ENCODE data around the gene THBS3. TPM values are rescaled to one million over a fixed set of nuclear protein-coding genes. Genes with fewer than 3 reads are reported as not detected.
A peak's percentile ranks its signal among the peaks of the same experiment; 100 is the strongest.

Gene THBS3
- total RNA-seq, 1 experiment from 2014 or later = 4.5 TPM

DNA sequence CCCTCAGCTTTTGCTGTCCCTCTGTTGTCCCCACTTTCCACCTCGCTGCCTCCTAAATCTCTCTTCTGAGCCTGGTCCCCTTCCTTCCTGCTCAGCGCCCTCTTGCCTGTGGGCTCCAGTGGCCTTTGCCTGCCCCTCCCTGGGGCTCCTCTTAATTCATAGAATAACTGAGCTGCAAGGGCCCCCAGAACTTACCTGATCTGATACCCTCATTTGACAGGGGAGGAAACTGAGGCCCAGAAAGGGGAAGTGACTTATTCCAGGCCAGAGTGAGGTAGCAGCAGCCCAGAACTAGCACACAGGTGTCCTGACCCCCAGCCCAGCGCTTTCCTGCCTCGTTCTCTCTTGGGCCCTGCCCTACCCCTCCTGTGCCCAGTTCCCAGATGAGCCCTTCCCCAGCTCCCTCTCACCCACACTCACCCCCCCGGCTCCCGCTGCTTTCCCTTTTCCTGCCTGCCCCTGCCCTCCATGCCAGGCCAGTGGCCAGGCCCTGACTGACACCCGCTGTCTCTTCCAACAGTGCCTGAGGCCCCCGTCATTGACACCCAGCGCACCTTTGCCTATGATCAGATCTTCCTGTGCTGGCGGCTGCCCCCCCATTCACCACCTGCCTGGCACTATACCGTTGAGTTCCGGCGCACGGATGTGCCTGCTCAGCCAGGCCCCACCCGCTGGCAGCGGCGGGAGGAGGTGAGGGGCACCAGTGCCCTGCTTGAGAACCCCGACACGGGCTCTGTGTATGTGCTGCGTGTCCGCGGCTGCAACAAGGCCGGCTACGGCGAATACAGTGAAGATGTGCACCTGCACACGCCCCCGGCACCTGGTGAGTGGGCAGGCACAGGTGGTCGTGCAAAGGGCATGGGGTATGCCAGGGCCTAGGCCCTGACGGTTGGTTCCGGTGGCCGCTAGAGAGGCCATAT lies 28.3 kb downstream of the THBS3 start:
- no peaks in the 10 kb centered on the region for H3K9me3 ChIP-seq (replicated peaks)
- H3K4me1 ChIP-seq = no peaks in the 10 kb centered on the region
- no peak overlapping the region for H3K4me3 ChIP-seq
- H3K27ac ChIP-seq = no peak overlapping the region
- H3K36me3 ChIP-seq = no peaks in the 10 kb centered on the region
- DNase-seq = no peak
- no peaks in the 10 kb centered on the region for H3K27me3 ChIP-seq

DNA sequence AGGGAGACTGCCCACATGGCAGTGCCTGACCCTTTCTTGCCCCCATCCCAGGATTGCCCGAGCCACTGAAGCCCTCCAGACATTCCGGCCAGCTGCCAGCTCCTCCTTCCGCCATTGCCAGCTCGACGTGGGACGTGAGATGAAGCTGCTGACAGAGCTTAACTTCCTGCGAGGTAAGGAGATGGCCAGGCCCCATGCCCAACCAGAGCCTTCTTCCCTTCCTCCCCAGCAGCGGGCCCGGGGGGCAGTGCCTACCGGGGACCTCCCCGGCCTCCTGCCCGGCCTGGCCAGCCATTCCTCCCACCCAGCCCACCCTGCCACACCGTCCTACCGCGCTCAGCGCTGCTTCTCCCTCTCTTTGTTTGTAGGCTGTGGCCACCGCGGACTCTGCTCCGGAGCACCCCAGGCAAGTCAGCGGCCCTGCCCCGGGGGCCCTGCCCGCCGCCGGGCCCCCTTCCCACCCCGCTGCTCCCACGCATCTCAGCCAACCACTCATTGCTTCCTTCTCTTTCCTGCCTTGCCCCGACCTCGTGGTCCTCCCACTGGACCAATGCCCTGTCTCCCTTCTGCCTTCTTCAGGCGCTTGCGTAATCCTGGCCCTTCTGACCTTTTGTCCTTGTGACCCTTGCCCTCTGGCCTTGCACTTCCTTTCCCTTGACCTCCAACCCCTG lies 29.1 kb downstream of the THBS3 start:
- H3K36me3 ChIP-seq = no peaks in the 10 kb centered on the region
- no peak overlapping the region for H3K4me3 ChIP-seq
- H3K27me3 ChIP-seq = no peaks in the 10 kb centered on the region
- H3K9me3 ChIP-seq (replicated peaks) = no peaks in the 10 kb centered on the region
- H3K27ac ChIP-seq = no peak overlapping the region
- DNase-seq = no peak
- H3K4me1 ChIP-seq = peaks cover under 1% of the 10 kb centered on the region

DNA sequence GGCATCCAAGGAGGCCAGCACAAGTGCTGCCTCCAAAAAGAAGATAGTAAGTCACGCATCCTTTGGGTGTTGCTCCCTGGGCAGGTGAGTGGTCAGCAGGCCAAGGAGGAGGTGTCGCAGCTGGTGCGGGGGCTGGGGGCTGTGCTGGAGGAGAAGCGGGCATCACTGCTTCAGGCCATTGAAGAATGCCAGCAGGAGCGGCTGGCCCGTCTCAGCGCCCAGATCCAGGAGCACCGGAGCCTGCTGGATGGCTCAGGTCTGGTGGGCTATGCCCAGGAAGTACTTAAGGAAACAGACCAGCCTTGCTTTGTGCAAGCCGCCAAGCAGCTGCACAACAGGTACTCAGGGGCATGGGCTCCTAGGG lies 29.8 kb downstream of the THBS3 start:
- H3K9me3 ChIP-seq (replicated peaks) = no peaks in the 10 kb centered on the region
- peaks cover 3% of the 10 kb centered on the region for H3K4me1 ChIP-seq
- H3K27ac ChIP-seq = no peak overlapping the region
- H3K36me3 ChIP-seq = no peaks in the 10 kb centered on the region
- H3K27me3 ChIP-seq = no peaks in the 10 kb centered on the region
- DNase-seq = no peak
- no peak overlapping the region for H3K4me3 ChIP-seq

DNA sequence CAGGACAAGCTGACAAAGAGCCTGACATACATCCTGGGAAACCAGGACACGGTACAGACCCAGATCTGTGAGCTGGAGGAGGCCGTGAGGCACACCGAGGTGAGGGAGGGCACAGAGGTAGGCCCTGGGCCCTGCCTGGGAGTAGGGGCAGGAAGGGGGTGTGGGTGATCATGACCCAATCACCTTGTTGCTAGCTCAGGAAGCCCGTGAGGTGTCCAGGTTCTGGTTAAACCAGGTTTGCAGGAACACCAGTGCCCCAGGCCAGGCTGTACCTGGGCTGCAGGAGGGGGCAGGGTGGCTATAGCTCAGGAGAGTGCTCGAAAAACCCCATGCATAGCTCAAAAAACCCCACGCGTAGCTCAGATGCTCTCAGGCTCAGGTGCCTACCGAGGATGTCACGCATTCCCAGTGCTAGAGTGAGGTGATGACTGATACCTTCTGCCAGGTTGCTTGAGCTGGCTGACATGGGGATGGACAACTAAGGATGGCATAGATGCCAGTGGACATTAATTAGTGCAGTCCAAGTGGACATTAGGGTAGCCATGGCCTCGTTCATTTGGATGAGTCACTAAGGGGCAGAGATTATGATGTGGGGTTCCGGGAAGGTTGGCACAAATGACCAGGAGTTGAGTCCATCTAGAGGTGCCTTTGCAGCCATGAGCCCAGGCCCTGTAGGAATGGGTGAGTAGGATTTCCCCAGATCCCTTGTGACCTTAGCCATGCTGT lies 30.3 kb downstream of the THBS3 start:
- no peaks in the 10 kb centered on the region for H3K36me3 ChIP-seq
- DNase-seq = no peak
- H3K4me3 ChIP-seq = no peak overlapping the region
- H3K9me3 ChIP-seq (replicated peaks) = no peaks in the 10 kb centered on the region
- no peak overlapping the region for H3K27ac ChIP-seq
- H3K27me3 ChIP-seq = no peaks in the 10 kb centered on the region
- H3K4me1 ChIP-seq = peaks cover 3% of the 10 kb centered on the region

DNA sequence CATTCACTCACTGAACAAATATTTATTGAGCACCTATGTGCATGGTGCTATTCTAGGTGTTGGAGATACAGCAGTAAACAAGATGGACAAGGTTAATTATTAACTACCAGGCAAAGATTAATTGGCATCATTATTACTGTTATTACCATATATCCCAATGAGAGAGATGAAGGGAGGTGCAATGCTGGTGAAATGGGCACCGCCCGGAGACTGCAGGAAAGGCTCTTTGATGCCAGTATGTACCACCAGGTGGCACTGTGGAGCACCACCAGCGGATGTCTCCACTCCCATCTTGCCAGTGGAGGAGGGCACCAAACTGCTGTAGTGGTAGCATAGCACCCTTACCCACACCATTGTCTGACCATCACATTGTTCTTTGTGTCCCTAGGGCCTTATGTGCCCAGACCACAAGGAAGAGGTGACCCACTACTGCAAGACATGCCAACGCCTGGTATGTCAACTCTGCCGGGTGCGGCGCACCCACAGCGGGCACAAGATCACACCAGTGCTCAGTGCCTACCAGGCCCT lies 31.1 kb downstream of the THBS3 start:
- Histone ChIP-seq H3K27me3 (no peaks in the 10 kb centered on the region), H3K36me3 (no peaks in the 10 kb centered on the region), H3K27ac (no peak overlapping the region), H3K4me3 (no peak overlapping the region), H3K9me3 (replicated peaks) (no peaks in the 10 kb centered on the region), H3K4me1 (peaks cover 9% of the 10 kb centered on the region)
- peak; percentile 64 to 80 for DNase-seq

DNA sequence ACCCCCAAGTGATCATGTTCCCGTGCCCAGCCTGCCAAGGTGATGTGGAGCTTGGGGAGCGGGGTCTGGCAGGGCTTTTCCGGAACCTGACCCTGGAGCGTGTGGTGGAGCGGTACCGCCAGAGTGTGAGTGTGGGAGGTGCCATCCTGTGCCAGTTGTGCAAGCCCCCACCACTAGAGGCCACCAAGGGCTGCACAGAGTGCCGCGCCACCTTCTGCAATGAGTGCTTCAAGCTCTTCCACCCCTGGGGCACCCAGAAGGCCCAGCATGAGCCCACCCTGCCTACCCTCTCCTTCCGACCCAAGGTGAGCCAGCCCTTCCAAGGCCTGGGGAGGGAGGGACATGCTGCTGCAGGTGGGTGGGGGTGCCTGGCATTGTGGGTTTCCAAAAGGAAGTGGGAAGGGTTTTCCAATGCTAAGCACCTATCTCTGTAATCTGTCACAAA lies 31.7 kb downstream of the THBS3 start:
- no peaks in the 10 kb centered on the region for H3K27me3 ChIP-seq
- no peaks in the 10 kb centered on the region for H3K36me3 ChIP-seq
- H3K4me1 ChIP-seq = peaks cover 9% of the 10 kb centered on the region
- H3K27ac ChIP-seq = no peak overlapping the region
- no peaks in the 10 kb centered on the region for H3K9me3 ChIP-seq (replicated peaks)
- no peak overlapping the region for H3K4me3 ChIP-seq
- no peak for DNase-seq

DNA sequence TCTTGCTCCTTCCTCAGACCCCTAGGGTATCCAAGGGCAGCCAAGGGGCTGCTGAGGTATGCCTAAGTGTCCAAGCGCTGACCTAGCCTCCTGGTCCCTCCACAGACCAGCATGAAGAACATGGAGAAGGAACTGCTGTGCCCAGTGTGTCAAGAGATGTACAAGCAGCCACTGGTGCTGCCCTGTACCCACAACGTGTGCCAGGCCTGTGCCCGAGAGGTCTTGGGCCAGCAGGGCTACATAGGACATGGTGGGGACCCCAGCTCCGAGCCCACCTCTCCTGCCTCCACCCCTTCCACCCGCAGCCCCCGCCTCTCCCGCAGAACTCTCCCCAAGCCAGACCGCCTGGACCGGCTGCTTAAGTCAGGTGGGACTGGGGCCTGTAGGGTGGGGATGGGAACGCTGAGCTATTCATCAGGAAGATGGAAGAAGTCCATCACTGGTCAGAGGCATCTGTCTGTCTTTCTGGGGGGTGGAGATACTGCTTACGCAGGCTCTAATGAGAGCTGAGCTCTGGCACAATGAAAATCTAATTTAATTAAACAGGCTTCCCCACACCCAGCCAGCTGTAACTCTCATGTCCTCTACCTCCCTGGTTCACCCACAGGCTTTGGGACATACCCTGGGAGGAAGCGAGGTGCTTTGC lies 32.3 kb downstream of the THBS3 start:
- no peaks in the 10 kb centered on the region for H3K9me3 ChIP-seq (replicated peaks)
- peaks cover 9% of the 10 kb centered on the region for H3K4me1 ChIP-seq
- no peak overlapping the region for H3K27ac ChIP-seq
- no peaks in the 10 kb centered on the region for H3K27me3 ChIP-seq
- no peak for DNase-seq
- H3K4me3 ChIP-seq = no peak overlapping the region
- H3K36me3 ChIP-seq = no peaks in the 10 kb centered on the region

DNA sequence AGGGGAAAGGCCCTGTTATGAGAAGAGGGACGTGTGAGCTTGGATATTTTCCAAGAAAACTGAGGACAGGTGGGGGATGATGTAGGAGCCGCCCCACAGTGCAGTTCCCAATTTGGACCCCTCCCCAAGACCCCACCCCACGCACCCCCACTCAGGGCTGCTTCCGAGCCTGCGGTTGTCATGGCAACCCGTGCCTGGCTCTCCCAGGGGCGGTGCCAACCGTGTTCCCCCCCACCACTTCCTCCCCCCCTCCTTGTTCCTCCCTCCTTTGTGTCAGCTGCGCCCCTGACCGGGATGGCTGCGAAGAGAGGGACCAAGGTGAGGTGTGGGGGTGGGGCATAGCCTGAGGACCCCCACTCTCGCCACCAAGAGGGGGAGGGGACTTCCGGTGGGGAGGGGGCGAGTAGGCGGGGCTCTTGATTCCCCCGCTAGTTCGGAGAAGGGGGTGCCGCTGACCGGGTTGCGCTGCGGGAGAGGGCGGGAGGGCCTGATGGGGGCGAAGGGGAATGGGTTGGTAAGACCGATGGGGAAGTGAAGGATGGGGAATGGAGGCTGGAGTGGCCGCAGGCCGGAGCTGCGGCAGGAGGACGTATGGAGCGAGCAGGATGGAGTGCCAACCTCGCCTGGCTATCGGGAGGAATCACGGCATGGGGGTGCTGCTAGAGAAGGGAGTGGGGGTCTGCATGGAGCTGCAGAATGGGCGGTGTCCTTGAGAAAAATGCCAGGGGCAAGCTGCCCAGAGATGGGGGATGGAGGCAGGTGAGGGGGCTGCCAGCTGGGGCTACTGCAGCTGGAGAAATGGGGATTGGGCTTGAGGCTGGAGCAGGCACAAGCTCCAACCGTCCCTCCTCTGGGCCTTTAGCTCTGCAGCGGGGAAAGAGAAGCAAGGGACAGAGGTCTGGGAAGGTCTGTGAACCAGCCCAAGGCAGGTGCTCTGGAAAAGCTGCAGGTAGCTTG lies 33.1 kb downstream of the THBS3 start:
- Histone ChIP-seq H3K9me3 (replicated peaks) (no peaks in the 10 kb centered on the region), H3K4me3 (peak overlapping the region; percentile 91)
- DNase-seq = peak; percentile 57 to 68

DNA sequence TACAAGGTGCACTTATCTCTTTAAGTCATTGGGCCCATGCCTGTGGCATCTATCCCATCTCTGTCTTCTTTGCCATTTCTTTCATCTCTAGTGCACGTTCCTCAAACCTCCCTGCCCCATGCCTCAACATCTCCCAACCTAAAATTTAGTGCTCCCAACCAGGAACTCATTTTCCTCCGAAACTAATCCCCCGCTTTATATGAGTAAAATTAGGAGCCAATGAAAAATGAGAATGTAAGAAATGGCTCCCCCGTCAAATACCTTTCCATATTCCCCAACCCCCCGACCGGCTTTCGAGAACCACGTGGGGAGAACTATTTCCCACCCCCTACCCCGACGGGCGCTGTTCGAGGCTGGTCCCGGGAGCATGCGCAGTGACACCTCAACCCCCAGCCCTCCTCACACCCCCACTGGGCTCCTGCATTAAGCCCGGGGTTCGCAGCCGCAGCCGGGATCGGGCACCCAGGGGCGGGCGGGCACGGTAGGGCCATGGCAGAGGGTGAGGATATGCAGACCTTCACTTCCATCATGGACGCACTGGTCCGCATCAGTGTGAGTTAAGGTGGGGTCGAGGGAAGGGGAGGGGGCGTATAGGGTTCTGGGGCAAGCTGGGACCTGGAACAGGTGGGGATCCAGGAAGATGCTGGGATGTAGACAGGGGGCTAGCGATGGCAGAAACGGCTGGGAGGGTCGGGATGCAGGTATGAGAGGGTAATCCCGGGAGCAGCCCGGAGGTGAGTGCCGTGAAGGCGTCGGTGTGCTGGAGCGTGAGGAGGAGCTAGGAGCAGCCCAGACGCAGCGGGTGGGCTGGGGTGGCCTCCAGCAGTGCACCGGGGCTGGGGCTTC lies 34.0 kb downstream of the THBS3 start, which contains the start of gene TRIM46:
TRIM46 (plus strand) TSS at position 372 of the 846 bp plus-strand sequence; CDS start at position 490, 118 bp downstream.
- peak within 1 kb of the TSS; percentile 66 for H3K27ac ChIP-seq
- H3K36me3 ChIP-seq = no peaks in the 10 kb centered on the region
- peak within 1 kb of the TSS; percentile 91 for H3K4me3 ChIP-seq
- H3K9me3 ChIP-seq (replicated peaks) = no peaks in the 10 kb centered on the region
- peak; percentile 57 to 69 for DNase-seq
- H3K4me1 ChIP-seq = peaks cover 9% of the 10 kb centered on the region
- H3K27me3 ChIP-seq = no peaks in the 10 kb centered on the region

More for the DNA sequence above, 33.1 kb downstream of the THBS3 start:
- Histone ChIP-seq H3K27ac (no peak overlapping the region), H3K36me3 (no peaks in the 10 kb centered on the region), H3K4me1 (peaks cover 9% of the 10 kb centered on the region), H3K27me3 (no peaks in the 10 kb centered on the region)

DNA sequence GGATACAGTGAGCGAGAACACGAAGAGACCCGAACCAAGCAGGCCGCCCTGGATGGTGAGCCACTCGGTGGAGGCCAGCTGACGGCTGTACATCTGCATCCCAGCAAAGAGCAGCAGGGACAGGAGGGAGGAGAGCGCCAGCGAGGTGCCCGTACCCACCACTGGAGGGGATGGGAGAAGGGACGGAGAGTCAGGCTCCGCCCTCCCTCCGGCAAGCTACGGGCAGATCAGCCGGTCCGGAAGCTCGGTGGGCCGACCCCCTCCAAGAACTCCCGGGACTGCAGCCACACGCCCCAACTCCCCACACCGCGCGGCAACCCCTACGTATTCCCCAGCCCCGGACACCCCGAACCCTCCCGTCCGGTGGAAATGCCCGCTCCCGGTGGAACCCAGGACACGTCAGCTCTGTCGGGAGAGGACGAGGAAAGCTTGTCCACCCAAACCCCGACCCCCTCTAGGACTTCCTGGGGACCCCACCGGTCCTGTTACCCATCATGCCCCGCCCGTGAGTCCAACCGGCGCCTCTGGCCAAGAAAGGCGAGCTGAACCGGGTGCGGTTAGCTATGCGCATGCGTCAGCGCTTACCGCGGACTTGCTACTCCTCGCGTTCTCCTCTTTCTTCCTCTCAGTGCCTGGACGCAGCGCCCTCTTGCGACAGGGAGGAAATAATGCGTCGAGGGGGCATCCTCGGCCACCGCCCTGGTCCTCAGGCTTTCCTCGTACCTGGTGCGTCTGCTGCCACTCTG lies 34.8 kb downstream of the THBS3 start, which contains the start of gene KRTCAP2:
KRTCAP2 (minus strand) TSS at position 573 of the 746 bp plus-strand sequence; CDS start at position 493, 80 bp downstream.
- H3K27ac ChIP-seq = peak within 1 kb of the TSS; percentile 66
- no peaks in the 10 kb centered on the region for H3K36me3 ChIP-seq
- peak within 1 kb of the TSS; percentile 91 for H3K4me3 ChIP-seq
- H3K27me3 ChIP-seq = no peaks in the 10 kb centered on the region
- peak; percentile 96 to 97 for DNase-seq
- peaks cover 9% of the 10 kb centered on the region for H3K4me1 ChIP-seq
- no peaks in the 10 kb centered on the region for H3K9me3 ChIP-seq (replicated peaks)

DNA sequence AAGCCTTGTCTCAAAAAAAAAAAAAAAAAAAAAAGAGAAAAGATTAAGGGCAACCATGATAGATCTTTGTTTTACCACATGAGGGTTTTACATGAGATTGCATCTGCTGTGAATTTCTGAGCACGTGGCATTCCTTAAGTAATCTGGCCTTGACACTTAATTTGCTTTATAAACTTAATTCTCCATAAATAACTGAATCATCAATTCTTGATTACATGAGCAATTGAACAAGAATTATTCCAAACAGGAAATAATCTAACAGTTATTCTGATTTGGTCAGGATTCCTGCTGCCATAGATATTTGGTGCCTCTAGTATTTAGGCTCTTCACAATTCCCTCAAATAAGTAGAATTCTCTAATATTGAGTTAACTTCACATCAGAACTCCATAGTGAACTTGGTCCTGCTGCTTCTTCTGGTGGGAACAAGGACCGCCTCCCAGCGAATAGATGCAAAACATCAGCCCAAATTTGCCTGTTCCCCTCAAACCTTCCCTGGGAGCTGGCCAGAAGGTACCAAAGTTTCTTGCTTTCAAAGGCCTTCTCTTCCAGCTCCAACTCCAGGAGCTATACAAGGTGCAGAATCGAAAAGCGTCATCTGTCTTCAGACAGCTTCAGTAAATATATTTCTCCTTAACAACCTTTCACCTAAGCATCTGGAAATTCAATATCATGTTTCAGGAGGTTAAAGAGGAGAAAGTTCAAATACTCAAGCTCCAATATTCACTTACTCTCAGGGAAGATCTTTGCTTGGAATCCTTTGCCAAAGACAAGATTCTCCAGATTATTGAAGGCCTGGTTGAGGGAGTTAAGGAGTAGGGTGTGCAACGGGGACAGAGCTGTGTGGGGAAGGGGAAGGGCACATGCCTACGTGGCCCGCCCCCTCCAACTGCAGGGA lies 35.6 kb downstream of the THBS3 start:
- Histone ChIP-seq H3K4me3 (peak overlapping the region; percentile 91), H3K27ac (peak overlapping the region; percentile 66; the same call in 1 of the 2 replicates), H3K4me1 (peaks cover 11% of the 10 kb centered on the region), H3K36me3 (no peaks in the 10 kb centered on the region), H3K27me3 (no peaks in the 10 kb centered on the region), H3K9me3 (replicated peaks) (no peaks in the 10 kb centered on the region)
- DNase-seq = no peak

Data from SJCRH30 (cell line).